Activated CD4-positive, alpha-beta T cell treated with anti-CD3 and anti-CD28 coated beads, Interleukin-2, amount 10 ng/mL, durations not matched to agents 7 days and 5 days (primary cell): Measurements from ENCODE around the gene DLGAP1. TPM values are rescaled to one million over a fixed set of nuclear protein-coding genes. Genes with fewer than 3 reads are reported as not detected.

ENCODE experiments used
- CTCF ChIA-PET: fragments of 350-600 bp; sonication (Branson Sonifier 250); formaldehyde crosslinking; loops from one replicate; lab custom pipeline; 2021; ENCODE audit warnings: antibody characterized with exemption; lab: Charles Lee
- POLR2A ChIA-PET: fragments of 350-600 bp; sonication (Branson Sonifier 250); formaldehyde crosslinking; loops from one replicate; lab custom pipeline; 2021; ENCODE audit warnings: antibody characterized with exemption; lab: Charles Lee
- DNase-seq: peaks from one replicate; pipeline ENCODE4 v3.0.0-alpha.2; 2020
- H3K27ac Mint-ChIP-seq: one replicate; pipeline ENCODE4 v1.8.0; 2021; ENCODE audit warnings: mild to moderate bottlenecking, moderate library complexity, mixed read lengths
- H3K27me3 Mint-ChIP-seq: one replicate; pipeline ENCODE4 v1.8.0; 2021; ENCODE audit warnings: mixed read lengths
- H3K36me3 Mint-ChIP-seq: one replicate; pipeline ENCODE4 v1.8.0; 2021; ENCODE audit warnings: low read depth, mixed read lengths
- H3K4me1 Mint-ChIP-seq: one replicate; pipeline ENCODE4 v1.8.0; 2021; ENCODE audit warnings: mixed read lengths
- H3K4me3 Mint-ChIP-seq: one replicate; pipeline ENCODE4 v1.8.0; 2021; ENCODE audit warnings: mild to moderate bottlenecking, moderate library complexity, mixed read lengths
- H3K9me3 Mint-ChIP-seq: one replicate; pipeline ENCODE4 v1.8.0; 2021; ENCODE audit warnings: mixed read lengths
- total RNA-seq, 2 experiments: library from RNA; stranded (reverse); gene quantifications; one replicate each; pipeline ENCODE4 v1.2.3, GENCODE V29; 2021

DLGAP1 gene
- total RNA-seq, 2 experiments from 2014 or later: 0.10 TPM; not detected in 1

DNA sequence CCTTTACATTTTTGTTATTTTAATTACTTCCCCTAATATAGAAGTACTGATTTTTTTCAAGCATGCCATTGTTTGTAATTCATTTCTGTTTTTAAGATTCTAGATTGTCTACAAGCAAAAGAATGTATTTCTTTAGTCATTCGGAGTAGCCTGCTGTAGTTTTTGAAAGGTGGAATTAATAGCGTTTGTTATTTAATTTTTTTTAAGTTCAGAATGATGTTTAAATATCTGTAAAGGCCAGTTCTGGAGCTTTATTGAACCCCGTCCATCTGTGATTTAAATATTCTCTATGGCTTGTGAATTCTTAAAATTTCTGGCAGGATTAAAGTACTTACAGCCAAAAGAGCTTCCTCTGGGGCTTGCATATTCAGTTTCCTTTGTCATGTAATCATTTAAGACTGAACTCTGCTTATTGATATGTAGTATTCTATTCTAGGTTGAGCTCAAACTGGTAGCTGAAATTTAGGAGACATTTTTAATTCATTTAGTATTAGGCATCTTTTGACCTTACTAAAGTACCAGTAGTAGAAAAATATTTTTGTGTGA is 999.9 kb downstream of the DLGAP1 start:
- ChIA-PET POLR2A (interaction anchor here (0.6 kb wide), 1 partner anchor 71 kb away, joined by 3 read pairs; no protein-coding TSS in a partner anchor), CTCF (interaction anchor here (1.0 to 4.5 kb wide), 13 partner anchors 11 to 219 kb away, joined by 3 to 22 read pairs (median 5); no protein-coding TSS in a partner anchor)
- Mint-ChIP-seq H3K27me3 (no peaks in the 10 kb centered on the region), H3K4me3 (peak overlapping the region; percentile 23), H3K4me1 (peaks cover 67% of the 10 kb centered on the region), H3K27ac (peak overlapping the region; percentile 97), H3K9me3 (peaks cover 3% of the 10 kb centered on the region), H3K36me3 (peaks cover 41% of the 10 kb centered on the region)
- DNase-seq: no peak

- peaks cover 39% of the 10 kb centered on the region for H3K36me3 Mint-ChIP-seq
- POLR2A ChIA-PET: no interaction called here
- CTCF ChIA-PET: interaction anchor here (0.5 to 4.5 kb wide), 18 partner anchors 12 to 220 kb away, joined by 3 to 22 read pairs (median 4); no protein-coding TSS in a partner anchor
- H3K27ac Mint-ChIP-seq: peak overlapping the region; percentile 97
- peak; percentile 57 for DNase-seq
- peaks cover 66% of the 10 kb centered on the region for H3K4me1 Mint-ChIP-seq
- peak overlapping the region; percentile 91 for H3K4me3 Mint-ChIP-seq
- H3K9me3 Mint-ChIP-seq: peaks cover 1% of the 10 kb centered on the region
- no peaks in the 10 kb centered on the region for H3K27me3 Mint-ChIP-seq
These were observed 1000.6 kb downstream of the DLGAP1 start for GRCh38 chr18:3454365-3455089.

DNA sequence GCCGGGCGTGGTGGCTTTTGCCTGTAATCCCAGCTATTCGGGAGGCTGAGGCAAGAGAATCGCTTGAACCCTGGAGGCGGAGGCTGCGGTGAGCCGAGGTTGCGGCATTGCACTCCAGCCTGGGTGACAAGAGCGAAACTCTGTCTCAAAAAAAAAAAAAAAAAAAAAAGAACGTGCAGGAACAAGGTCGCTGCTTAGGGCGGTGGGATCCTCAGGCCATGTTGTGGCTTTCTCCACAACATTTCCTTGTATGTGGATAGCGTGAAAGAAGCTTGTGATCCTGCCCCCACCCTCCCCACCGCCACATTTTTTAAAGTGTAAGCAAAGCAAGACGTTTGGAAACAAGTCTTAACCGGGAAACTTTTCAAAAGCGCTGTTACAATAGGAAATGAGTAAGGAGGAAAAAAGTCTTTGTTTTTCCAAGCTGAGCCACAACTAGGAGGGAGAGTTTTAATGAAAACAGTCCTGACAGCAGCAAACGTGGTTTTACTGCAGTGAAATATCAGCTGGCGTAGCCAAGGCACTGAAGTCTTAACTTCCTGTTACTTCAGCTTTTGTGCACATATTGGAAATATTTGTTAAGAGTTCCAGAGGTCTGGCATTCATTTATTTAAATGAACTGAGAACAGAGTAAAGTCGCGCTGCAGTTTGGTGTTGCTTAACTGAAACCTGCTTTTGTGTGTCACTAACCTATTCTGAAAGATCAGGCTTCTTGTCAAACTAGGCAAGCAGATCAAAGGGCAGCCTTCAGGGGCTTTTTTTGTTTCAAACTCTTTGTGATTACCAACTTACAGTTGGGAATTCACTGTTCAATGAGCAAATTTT is 1001.4 kb downstream of the DLGAP1 start:
- Mint-ChIP-seq H3K36me3 (peaks cover 32% of the 10 kb centered on the region), H3K27me3 (no peaks in the 10 kb centered on the region), H3K4me3 (peak overlapping the region; percentile 91), H3K9me3 (no peaks in the 10 kb centered on the region), H3K27ac (peak overlapping the region; percentile 97), H3K4me1 (peaks cover 58% of the 10 kb centered on the region)
- peak; percentile 40 for DNase-seq
- ChIA-PET POLR2A (interaction anchor here (0.7 kb wide), 2 partner anchors 50 to 850 kb away, joined by 3 to 15 read pairs; no protein-coding TSS in a partner anchor), CTCF (interaction anchor here (0.5 to 4.5 kb wide), 21 partner anchors 12 to 445 kb away, joined by 3 to 22 read pairs (median 3); no protein-coding TSS in a partner anchor)

- ChIA-PET POLR2A (interaction anchor here (0.6 to 0.7 kb wide), 2 partner anchors 49 to 202 kb away, joined by 3 to 4 read pairs; no protein-coding TSS in a partner anchor), CTCF (interaction anchor here (0.7 to 4.5 kb wide), 15 partner anchors 9 to 358 kb away, joined by 3 to 22 read pairs (median 3); partner anchors contain the start of gene MYL12A)
- H3K4me1 Mint-ChIP-seq: peaks cover 52% of the 10 kb centered on the region
- DNase-seq: no peak
- no peaks in the 10 kb centered on the region for H3K9me3 Mint-ChIP-seq
- H3K36me3 Mint-ChIP-seq: peaks cover 24% of the 10 kb centered on the region
- peak overlapping the region; percentile 91 for H3K4me3 Mint-ChIP-seq
- peak overlapping the region; percentile 97 for H3K27ac Mint-ChIP-seq
- no peaks in the 10 kb centered on the region for H3K27me3 Mint-ChIP-seq
These were observed 1002.2 kb downstream of the DLGAP1 start for GRCh38 chr18:3452750-3453539.

- Mint-ChIP-seq H3K27me3 (no peaks in the 10 kb centered on the region), H3K36me3 (peaks cover 17% of the 10 kb centered on the region), H3K27ac (peak overlapping the region; percentile 97), H3K4me3 (peak overlapping the region; percentile 91), H3K9me3 (no peaks in the 10 kb centered on the region), H3K4me1 (peaks cover 52% of the 10 kb centered on the region)
- ChIA-PET POLR2A (interaction anchor here (0.6 kb wide), 1 partner anchor 201 kb away, joined by 4 read pairs; no protein-coding TSS in a partner anchor), CTCF (interaction anchor here (0.6 to 4.5 kb wide), 12 partner anchors 9 to 213 kb away, joined by 3 to 22 read pairs (median 4); partner anchors contain the start of gene MYL12A)
- peak; percentile 39 for DNase-seq
These were observed 1002.9 kb downstream of the DLGAP1 start for GRCh38 chr18:3451989-3452749.

DNA sequence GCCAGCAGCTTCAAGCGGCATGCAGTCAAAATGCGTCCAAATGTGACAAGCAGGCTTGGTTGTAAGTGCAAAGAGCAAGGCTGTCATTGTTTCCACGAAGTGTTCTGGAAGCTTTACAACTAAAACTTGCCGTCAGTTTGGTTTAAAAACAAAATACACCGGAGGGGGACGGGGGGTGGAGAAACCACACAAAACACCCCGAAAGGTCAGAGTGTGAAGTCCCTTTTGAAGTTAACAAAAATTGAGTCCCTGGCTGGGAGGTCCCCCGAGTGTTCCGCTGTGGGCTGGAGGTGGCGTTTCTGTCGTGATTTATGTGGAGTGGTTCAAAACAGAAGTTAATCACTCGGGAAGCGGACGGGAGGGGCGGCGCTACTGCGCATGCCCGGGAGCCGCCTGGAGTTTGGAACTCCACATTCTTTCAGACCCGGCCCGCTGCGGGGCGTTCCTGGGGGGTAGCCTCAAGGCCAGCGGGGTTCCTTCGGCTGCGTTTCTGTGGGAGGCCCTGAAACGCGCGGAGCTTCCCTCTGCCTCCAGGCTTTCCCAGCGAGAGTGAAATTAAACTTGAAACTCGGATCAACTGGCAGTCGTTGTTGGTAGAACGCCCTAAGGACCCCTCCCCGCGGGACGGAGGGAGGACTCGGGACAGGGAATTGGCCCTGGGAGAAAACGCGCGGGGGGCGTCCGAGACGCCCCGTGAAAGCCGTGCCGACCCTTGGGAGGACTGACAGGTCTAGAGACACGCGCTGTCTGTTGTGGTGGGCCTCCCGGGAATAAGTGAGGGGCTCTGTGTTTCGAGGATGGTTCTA is 1003.7 kb downstream of the DLGAP1 start:
- peaks cover 55% of the 10 kb centered on the region for H3K4me1 Mint-ChIP-seq
- H3K27ac Mint-ChIP-seq: peak overlapping the region; percentile 97
- H3K36me3 Mint-ChIP-seq: peaks cover 11% of the 10 kb centered on the region
- H3K4me3 Mint-ChIP-seq: peak overlapping the region; percentile 91
- DNase-seq: peak; percentile 73
- ChIA-PET CTCF (interaction anchor here (0.6 to 4.5 kb wide), 5 partner anchors 10 to 214 kb away, joined by 3 to 22 read pairs (median 6); no protein-coding TSS in a partner anchor), POLR2A (interaction anchor here (0.6 kb wide), 1 partner anchor 155 kb away, joined by 4 read pairs; no protein-coding TSS in a partner anchor)
- no peaks in the 10 kb centered on the region for H3K9me3 Mint-ChIP-seq
- no peaks in the 10 kb centered on the region for H3K27me3 Mint-ChIP-seq

- peaks cover 55% of the 10 kb centered on the region for H3K4me1 Mint-ChIP-seq
- H3K36me3 Mint-ChIP-seq: peaks cover 6% of the 10 kb centered on the region
- ChIA-PET CTCF (interaction anchor here (3.5 kb wide), 1 partner anchor 143 kb away, joined by 15 read pairs; no protein-coding TSS in a partner anchor), POLR2A (interaction anchor here (0.6 kb wide), 1 partner anchor 155 kb away, joined by 4 read pairs; no protein-coding TSS in a partner anchor)
- no peaks in the 10 kb centered on the region for H3K9me3 Mint-ChIP-seq
- H3K4me3 Mint-ChIP-seq: peak overlapping the region; percentile 91
- H3K27me3 Mint-ChIP-seq: no peaks in the 10 kb centered on the region
- H3K27ac Mint-ChIP-seq: peak overlapping the region; percentile 97
- no peak for DNase-seq
These were observed 1004.3 kb downstream of the DLGAP1 start for GRCh38 chr18:3450799-3451182.

DNA sequence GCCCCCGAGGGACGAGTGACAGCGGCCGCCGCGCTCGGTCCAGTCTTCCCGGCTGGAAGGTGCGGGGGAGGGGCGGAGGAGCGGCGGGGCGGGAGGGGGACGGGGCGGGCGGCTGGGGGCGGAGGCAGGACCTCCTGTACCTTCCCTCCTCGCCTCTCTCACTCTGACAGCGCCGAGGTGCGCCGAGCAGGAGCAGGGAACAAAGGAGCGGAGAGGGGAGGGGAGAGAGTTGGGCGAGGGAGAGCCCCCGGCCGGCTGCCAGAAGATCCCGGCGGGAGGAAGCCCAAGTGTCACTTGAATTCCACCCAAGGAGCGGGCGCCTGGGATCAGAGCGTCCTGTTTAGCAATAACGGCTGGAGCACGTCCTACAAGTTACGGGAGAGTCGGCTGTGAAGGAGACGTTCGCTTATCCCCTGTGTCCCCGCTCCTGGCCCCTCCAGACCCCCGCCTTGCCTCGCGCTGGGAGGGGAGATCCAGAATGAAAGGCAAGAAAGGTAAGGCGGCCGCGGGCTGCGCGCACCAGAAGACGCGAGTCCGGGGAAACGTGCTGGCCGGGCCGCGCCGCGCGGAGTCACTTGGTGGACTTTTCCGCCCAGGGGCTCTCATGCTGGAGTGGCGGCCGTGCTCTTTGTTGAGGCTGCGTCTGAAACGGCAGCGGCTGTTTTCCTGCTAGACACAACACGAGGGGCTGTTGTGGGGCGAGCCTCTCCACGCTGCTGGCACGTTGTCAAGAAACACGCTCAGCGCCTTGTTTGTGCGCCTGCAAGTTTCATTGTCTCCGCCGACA is 1004.9 kb downstream of the DLGAP1 start, which contains the start of gene TGIF1:
Gene TGIF1 (plus strand): TSS at position 161 of the 787 bp plus-strand sequence. CDS start 318 bp downstream, at position 479.
- CTCF ChIA-PET: interaction anchor here (3.5 kb wide), 1 partner anchor 143 kb away, joined by 15 read pairs; no protein-coding TSS in a partner anchor
- H3K27me3 Mint-ChIP-seq: no peaks in the 10 kb centered on the region
- peak; percentile 65 for DNase-seq

GRCh38 chr18:3449512-3450011 is 1005.5 kb downstream of the DLGAP1 start:
- ChIA-PET CTCF (no interaction called here), POLR2A (interaction anchor here (0.8 kb wide), 1 partner anchor 144 kb away, joined by 4 read pairs; no protein-coding TSS in a partner anchor)
- H3K4me3 Mint-ChIP-seq: peak overlapping the region; percentile 89
- peaks cover 46% of the 10 kb centered on the region for H3K4me1 Mint-ChIP-seq
- peak; percentile 80 for DNase-seq
- no peaks in the 10 kb centered on the region for H3K27me3 Mint-ChIP-seq
- no peaks in the 10 kb centered on the region for H3K9me3 Mint-ChIP-seq
- peaks cover 6% of the 10 kb centered on the region for H3K36me3 Mint-ChIP-seq
- peak overlapping the region; percentile 99 for H3K27ac Mint-ChIP-seq

More for the DNA sequence above, 1004.9 kb downstream of the DLGAP1 start, which contains the start of gene TGIF1:
- peaks cover 50% of the 10 kb centered on the region for H3K4me1 Mint-ChIP-seq
- peak within 1 kb of the TSS; percentile 99 for H3K27ac Mint-ChIP-seq
- peaks cover 6% of the 10 kb centered on the region for H3K36me3 Mint-ChIP-seq
- H3K4me3 Mint-ChIP-seq: peak within 1 kb of the TSS; percentile 91
- H3K9me3 Mint-ChIP-seq: no peaks in the 10 kb centered on the region
- POLR2A ChIA-PET: interaction anchor here (0.6 kb wide), 1 partner anchor 154 kb away, joined by 4 read pairs; no protein-coding TSS in a partner anchor
